CD4-positive, alpha-beta T cell treated with Interleukin-17A for 4 hours (primary cell): Measurements from ENCODE around the gene ATG2B.

Source experiments
- DNase-seq: peaks from one replicate; pipeline ENCODE4 v3.0.0-alpha.2; 2020; ENCODE audit warnings: mixed read lengths

The ATG2B gene

DNA sequence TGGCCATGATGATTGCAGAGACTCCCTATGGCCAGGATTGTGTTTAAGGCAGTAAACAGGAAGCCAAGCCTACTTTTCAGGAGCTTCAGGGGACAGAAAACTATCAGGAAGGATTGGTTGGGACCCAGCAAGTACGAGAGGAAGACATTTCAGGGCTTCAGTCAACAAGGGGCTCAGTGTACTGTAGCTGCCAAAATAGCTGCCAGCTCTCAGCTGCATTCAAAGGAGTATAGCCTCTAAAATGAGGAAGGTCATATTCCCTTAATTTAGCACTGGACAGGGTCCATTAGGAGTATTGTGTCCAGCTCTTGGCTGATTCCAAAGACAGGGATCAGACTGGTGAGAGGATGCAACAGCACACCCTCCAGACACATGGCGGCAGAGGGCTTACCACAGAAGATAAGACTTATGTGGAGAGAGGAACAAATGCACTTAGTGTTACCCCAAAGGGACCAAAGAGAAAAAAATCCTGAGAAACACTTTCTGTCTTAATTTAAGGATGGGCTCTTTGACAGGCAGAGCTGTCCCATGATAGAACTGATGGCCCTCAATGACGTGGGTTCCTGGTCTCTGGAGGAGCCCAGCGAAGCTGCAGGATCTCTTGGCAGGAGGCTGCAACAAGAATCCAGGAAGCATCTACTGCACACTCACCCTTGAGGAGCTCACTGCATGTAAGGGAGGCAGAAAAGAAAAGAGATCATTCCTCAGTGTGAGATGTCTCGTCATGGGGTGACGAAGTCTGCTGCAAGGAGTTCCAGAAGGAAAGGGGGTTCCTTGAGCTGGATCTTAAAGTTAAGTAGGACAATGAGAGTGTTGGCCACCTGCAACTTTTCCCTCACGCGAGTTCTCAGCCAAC lies 92.3 kb downstream of the ATG2B start:
- DNase-seq, result no peak

DNA sequence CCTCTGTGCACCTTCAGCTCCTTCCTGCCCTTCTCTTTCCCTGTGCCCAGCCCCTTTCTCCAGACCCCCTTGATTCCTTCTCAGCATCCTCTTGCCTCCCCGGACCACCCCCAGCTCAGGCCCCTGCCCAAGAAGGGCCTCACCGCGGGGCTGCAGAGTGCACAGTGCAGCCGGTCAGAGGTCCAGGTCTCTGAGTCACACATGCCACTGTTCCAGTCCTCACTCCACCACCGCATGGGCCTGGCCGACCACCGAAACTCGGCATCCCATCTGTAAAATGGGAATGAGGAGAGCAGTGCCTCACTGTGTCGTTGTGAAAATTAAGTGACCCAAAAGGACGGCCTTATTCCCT lies 93.8 kb downstream of the ATG2B start:
- DNase-seq, result no peak

DNA sequence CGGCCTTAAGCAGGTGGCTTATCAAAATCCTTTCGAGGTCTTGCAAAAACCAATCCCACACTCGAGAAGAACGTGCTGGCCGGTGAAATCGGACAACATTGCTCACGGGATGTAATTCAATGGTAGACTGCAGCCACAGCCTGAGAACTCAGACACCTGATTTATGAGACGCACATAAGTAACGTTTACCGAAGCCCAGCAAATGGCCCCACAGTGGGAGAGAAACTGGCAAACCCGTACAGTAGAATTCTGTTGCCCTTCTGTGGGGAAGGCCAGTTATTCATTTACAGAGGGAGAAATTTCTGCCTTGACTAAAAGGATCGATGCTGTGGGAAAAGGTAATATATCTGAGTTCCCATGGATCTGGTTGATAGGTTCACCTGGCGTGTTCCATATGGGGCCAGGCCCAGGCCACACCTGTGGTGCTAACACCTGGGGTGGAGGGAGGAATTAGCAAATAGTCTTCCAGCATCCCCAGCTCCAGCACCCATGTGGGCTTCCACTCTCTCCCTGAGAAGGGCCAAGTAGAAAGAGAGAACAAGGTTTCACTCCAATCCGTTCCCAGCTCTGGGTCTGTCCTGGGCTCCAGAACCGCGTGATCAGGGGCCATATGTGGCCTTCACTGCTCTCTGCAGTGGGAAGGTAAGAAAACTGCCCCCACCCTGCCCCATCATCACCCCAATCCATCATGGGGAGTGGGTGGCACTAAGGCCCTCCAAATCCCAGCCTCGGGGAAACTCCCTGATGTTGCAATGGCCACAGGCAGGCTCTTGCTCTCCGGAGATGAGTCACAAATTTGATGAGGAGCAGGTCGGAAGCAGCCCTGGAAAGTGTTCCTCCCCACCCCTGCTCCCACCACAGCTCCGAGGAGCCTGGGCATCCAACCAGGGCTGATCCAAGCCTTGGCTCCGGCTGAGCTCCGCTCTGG lies 94.4 kb downstream of the ATG2B start:
- DNase-seq, result no peak

DNA sequence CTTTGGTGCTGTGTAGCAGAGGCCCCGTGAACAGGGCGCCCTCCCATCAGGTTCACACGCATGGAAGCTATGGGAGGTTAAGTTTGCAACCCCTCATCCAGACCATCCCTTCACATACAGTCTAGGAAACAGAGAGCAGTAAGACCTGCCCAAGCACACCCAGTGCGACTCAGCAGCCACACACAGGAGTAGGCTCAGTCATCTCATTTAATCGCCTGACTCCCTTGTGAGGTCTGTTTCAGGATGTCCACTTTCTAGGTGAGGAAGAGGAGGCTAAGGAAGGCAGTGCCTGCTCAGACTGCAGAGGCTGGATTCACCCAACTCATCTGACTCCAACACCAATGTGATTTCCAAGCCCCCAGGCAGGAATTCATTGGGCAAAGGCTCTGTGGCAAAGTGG lies 95.2 kb downstream of the ATG2B start:
- no peak for DNase-seq

DNA sequence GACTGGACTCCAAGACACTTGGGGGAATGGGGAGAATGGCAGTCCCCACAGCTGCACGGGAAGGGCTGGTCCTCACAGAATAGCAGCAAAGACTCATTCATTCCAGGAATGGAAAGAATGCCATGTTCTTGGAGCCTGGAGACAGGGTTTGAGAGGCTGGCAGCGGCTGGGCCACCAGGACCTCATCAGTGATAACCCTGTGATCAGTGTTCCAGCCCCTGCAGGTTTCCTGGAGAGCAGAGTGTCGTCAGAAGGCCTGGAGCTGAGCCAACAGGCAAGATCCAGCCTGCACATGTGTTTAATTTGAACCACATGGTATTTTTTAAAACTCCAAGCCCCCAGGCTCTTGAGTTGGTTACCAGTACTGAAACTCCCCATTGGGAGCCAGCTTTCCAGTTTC lies 95.8 kb downstream of the ATG2B start:
- DNase-seq, result no peak

DNA sequence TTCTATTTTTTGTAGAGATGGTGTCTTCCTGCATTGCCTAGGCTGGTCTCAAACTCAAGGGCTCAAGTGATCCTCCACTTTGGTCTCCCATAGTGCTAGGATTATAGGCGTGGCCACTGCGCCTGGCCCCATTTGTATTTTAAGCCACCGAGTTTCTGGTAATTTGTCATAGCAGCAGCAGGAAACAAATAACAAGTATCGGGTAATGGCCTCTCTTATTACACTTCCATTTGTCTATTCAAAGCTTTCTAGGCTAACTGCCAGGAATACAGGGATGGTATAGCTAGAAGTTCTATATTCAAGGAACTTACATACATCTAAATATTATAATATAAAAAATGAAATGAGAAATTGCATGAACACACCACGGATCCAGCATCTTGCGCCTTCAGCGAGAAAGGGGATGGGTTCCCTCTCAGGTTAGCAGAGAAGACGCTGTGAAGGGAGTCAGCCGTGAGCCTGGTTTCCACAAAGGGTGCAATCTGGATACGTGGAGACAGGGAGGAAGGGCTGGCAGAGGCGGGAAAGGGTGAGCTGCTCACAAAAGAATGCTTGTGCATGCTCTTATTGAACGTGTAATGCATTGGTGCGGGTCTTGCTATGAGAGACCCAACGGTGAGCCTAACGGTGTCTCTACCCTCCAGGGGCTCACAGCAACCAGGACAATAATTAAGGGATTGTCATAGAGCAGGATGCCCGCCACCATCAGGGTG lies 97.6 kb downstream of the ATG2B start:
- no peak for DNase-seq

DNA sequence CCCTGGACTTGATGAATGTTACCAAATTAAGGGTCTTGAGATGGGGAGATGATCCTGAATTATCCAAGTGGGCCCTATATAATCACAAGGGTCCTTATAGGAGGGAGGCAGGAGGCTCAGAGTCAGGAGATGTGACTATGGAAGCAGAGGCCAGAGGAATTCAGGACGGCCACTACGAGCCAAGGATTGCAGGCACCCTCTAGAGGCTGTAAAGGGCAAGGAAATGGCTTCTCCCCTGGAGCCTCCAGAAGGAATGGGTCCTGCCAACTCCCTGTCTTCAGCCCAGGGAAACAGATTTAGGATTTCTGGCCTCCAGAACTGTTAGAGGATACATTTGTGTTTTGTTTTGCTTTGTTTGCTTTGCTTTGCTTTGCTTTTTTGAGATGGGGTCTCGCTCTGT lies 98.3 kb downstream of the ATG2B start:
- DNase-seq, result no peak

DNA sequence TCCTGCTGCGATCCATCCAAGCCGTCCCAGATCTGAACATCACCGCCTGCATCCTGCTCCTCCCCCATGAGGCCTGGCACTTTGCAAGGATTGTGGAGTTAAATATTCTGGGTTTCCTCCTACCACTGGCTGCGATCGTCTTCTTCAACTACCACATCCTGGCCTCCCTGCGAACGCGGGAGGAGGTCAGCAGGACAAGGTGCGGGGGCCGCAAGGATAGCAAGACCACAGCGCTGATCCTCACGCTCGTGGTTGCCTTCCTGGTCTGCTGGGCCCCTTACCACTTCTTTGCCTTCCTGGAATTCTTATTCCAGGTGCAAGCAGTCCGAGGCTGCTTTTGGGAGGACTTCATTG lies 99.0 kb downstream of the ATG2B start:
- no peak for DNase-seq

DNA sequence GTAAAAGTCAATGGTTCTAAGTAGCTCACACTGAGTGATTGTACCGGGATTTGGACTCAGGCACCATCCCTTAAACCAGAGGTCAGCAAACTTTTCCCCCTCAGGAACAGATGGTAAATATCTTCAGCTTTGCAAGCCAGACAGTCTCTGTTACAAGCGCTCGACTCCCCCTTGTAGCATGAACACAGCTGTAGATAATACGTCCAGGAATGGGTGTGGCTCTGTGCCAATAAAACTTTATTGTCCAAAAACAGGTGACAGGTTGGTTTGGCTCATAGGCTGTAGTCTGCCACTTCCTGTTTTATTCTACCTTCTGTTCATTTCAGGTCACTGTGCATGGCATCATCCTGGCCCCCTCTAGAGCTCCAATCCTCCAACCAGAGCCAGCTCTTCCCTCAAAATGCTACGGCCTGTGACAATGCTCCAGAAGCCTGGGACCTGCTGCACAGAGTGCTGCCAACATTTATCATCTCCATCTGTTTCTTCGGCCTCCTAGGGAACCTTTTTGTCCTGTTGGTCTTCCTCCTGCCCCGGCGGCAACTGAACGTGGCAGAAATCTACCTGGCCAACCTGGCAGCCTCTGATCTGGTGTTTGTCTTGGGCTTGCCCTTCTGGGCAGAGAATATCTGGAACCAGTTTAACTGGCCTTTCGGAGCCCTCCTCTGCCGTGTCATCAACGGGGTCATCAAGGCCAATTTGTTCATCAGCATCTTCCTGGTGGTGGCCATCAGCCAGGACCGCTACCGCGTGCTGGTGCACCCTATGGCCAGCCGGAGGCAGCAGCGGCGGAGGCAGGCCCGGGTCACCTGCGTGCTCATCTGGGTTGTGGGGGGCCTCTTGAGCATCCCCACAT lies 99.6 kb downstream of the ATG2B start:
- no peak for DNase-seq

DNA sequence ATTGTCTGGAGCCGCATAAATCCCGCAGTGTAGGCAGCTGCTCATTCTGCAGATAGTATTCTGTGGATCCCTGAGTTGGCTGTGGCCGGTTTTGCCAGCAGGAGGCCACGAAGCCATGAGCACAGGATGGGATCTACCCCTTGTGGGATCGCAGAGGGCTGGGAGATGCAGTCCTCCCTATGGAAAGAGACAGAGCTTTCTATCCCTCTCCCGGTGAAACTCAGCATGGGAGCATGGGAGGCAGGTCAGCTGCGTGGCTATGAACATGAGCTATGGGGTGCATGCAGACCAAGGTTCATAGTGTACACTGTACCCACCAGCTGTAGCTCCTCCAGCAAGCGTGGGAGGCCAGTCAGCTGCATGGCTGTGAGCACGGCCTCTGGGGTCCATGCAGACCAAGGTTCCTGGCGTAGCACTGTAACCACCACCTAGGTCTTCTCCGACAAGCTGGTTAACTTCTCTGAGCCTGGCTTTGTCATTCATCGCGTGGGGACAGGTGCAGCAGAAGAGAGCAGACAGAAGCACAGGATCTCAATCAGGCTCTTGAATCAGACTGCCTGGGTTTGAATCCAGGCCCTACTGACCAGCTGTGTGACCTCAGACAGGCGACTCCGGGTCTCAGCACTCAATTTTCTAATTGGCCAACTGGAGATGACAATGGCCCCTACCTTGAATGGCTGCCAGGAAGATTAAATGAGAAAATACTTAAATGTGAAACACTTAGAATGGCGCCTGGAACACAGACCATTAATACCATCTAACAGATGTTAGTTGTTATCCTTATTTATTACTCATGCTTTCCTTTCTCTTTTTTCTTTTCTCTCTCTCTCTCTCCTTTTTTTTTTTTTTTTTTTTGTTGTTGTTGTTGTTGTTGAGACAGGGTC lies 101.1 kb downstream of the ATG2B start:
- DNase-seq, result no peak

DNA sequence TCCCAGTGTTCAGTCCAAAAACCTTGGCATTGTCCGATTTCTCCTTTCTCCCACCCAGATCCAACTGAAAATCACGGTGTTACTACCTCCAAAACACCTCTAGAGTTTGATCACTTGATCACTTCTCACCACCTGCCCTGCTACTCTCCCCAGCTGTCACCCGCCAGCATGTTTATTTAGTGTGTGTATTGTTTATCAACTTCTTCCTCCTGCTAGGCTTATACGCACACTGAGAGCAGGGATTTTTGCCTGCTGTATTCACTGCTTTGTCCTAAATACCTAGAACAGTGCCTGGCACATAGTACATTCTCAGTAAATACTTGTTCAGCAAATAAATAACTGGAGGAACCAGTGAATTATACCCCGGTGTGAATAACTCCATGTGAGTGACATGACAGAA lies 102.1 kb downstream of the ATG2B start:
- DNase-seq, result no peak

DNA sequence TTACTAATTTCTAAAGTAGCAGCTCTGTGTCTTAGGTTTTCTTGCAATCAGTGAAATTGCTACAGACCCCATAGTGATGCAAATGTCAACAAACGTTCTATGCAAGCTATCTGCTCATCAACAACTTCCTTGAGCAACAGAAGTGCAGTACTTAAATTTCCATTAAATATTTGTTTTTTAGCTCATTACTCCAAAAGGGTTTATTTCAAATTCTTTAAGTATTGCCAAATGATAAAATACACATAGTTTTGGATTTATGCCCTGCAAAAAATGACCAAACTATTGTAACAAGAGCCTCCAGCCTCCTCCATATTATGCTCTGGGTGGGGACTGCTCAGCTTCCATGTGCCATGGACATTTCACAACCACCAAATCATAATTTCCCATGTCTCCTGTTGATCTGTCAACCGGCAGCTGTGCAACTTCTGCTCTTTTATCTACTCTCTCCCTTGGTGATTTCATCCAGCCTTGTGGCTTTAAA lies 102.8 kb downstream of the ATG2B start:
- DNase-seq, result no peak

DNA sequence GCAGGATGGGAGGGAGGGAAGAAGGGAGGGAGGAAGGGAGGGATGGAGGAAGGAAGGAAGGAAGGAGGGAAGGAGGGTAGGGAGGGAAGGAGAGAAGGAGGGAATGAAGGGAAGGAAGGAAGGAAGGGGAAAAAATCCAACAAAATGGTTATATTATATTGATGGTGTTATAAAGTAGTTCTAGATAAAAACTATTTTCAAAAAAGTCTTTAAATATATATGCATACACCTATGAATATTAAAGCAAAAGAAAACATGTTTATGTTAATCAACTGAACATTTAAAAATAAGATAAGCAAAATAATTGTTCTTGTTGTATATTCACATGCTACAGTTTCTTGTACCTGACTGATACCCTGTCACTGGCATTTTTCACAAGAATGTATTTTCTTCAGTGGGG lies 105.2 kb downstream of the ATG2B start:
- DNase-seq, result no peak

DNA sequence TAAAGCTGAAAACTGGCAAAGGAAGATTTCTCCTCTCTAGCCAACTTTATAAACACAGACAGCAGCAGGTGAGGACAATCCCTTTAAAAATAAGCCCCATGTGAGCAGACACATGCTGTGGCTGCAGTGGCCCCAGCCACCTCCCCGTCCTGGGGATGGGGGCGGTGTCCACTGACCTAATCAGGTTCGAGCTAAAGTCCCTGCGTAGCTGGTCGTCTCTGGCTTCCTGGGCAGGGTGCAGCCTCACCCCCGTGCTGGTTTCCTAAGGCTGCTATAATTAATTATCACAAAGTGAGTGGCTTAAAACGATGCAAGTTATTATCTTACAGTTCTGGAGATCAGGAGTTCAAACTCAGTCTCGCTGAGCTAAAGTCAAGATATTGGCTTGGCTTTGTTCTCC lies 106.1 kb downstream of the ATG2B start:
- DNase-seq, result no peak

DNA sequence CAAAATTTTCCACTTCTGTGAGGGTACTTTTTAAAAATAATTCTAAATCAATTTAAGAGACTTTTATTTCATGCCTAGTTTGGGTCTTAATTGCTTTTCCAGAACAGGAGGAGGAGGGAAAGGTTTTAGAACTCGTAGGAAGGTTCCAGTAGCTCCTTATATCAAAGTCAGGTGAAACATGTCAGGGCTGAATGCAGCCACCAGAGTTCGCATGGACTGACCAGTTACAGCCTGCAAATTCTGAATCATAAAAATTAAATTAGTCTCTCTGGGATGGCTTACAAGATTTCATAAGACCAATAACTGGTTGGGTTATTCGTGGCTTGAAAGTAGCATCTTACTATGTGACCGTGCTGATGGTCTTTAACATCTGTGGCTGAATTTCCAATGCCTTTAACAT lies 106.7 kb downstream of the ATG2B start:
- DNase-seq, result no peak

DNA sequence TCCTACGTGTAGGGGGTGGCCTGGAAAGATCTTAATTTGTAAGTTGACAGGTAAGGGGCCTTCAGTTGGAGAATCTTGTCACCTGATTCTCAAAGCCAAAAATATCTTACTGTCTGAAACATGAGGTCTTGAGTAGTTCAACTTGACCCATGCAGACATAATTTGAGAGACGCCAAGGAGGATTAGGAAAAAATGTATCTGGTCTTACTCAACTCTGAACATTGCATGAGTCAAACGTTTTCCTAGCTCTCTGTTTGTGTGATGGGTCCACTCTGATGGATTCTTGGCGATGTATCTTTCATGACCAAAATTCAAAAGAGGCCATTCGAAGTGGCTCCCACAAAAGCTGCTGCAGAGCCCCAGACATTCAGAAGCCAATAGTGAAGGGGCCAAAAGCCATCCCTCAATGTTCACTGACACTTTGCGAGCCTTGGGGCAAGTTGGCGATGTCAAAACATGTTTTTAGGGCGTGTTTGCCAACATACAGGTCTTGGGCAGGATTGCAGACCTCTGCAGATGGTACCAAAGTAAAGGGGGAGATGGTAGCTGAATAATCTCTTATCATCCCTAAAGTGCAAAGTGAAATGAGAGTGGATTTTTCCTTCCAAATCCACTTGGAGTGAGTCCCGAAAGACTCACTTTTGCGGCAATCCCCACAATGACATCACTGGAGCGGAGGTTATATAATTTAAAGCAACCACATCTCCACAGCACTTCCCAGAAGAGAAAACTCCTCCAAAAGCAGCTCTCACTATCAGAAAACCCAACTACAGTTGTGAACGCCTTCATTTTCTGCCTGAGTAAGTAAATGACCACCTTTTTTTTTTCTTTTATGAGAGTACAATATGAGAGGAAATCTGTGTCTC lies 107.4 kb downstream of the ATG2B start, which contains the start of gene BDKRB1:
BDKRB1 (plus strand) TSS at position 710 of the 866 bp plus-strand sequence. CDS start 7,473 bp downstream, outside the sequence.
- DNase-seq, result no peak

DNA sequence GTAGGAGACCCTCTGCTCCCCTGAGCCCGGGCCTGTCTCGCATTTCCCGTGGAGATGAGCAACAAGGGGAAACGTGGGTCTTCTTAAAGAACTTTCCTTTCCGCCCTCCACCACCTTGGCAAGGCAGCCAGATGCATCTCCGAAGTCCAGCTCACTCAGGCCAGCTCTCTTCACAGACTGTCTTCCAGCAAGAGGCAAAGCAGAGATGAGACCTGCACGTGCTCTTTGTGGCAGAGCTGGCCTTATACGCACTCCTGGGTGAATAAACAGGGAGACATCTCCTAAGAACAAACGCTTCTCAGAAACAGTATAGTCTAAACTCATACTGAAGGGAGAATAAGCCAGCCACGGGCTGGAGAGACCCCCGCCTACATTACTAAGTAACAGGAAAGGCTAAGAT lies 108.5 kb downstream of the ATG2B start:
- no peak for DNase-seq

DNA sequence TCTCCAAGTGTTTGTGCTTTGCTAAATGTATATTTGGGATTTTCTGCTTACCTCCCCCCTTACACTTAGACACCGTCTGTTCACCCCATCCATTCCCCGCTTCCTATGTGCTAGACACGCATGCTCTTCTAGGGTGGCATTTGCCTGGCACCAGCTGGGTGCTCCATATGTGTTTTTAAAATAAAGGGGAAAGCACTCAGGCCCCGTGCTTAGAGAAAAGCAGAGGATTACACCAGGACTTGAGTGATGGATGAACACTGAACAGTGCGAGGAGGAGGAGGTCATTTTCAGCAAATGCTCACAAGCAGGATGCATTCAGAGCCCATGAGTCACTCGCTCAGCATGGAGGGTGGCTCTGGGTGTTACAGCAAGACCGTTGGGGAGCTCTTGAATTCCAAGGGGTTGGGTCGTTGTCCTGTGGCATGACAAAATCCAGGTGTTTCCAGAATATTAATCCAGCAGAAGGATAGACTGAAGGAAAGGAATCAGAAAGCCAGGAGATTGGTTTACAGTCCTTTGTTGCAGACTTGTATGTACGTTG lies 110.1 kb downstream of the ATG2B start:
- no peak for DNase-seq

DNA sequence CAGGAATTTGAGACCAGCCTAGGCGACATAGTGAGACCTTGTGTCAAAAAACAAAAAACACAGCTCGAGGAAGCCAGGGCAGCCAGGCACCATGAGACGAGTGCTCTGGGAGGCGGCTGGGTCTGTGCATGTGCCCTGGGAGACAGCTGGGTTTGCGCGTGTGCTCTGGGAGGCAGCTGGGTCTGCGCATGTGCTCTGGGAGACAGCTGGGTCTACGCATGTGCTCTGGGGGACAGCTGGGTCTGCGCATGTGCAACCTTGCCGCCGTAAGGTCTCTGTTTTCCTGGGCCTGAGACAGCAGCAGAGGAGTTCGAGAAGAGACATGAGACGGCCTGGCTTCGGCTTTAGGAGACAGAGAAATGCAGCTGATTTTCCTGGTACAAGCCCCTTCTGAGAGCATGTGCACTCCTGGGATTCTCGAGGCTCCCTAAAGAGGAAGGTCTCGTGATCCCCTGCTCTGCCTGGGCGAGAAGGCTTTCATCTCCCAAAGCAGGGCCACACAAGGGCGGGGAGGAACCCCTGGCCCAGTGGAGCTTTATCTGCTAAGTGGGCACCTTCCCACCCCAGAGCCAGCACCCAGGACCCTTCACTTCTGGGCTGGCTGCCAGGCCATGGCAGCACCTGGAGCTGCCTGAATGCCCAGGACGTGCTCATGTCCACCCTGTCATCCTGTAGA lies 110.7 kb downstream of the ATG2B start:
- DNase-seq, result no peak
